ENCODE results near the gene HMG20B. TPM values are rescaled to one million over a fixed set of nuclear protein-coding genes. Genes with fewer than 3 reads are reported as not detected.
A peak's percentile ranks its signal among the peaks of the same experiment; 100 is the strongest.
"Not testable (repeated sequence)": the region's sequence is repeated elsewhere in the genome, so short reads cannot be mapped to it uniquely, and the experiment has no call there.

The HMG20B gene
- total RNA-seq, 6 experiments from 2014 or later, result 73.5 to 90.1 (median 78.3) TPM

- H3K4me1 Mint-ChIP-seq (ENCODE audit: low read depth), result peaks cover 40% of the 10 kb centered on the region
- TF ChIP-seq, protein P1, sequence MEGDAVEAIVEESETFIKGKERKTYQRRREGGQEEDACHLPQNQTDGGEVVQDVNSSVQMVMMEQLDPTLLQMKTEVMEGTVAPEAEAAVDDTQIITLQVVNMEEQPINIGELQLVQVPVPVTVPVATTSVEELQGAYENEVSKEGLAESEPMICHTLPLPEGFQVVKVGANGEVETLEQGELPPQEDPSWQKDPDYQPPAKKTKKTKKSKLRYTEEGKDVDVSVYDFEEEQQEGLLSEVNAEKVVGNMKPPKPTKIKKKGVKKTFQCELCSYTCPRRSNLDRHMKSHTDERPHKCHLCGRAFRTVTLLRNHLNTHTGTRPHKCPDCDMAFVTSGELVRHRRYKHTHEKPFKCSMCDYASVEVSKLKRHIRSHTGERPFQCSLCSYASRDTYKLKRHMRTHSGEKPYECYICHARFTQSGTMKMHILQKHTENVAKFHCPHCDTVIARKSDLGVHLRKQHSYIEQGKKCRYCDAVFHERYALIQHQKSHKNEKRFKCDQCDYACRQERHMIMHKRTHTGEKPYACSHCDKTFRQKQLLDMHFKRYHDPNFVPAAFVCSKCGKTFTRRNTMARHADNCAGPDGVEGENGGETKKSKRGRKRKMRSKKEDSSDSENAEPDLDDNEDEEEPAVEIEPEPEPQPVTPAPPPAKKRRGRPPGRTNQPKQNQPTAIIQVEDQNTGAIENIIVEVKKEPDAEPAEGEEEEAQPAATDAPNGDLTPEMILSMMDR (IDR thresholded peaks at IDR 0.05), result no peak
- no peak overlapping the region for H3K27ac Mint-ChIP-seq
- no peak overlapping the region for H3K4me3 Mint-ChIP-seq
- no peak for DNase-seq
- peaks cover 2% of the 10 kb centered on the region for H3K27me3 Mint-ChIP-seq (ENCODE audit: insufficient read depth)
- H3K9me3 Mint-ChIP-seq, result no peaks in the 10 kb centered on the region
- H3K36me3 Mint-ChIP-seq (ENCODE audit: low read depth), result peaks cover 13% of the 10 kb centered on the region
Measured at GRCh38 chr19:3577723-3578344, 5.1 kb downstream of the HMG20B start.

- H3K4me3 Mint-ChIP-seq, result no peak overlapping the region
- H3K27me3 Mint-ChIP-seq (ENCODE audit: insufficient read depth), result peaks cover 2% of the 10 kb centered on the region
- no peak overlapping the region for H3K27ac Mint-ChIP-seq
- peaks cover 40% of the 10 kb centered on the region for H3K4me1 Mint-ChIP-seq (ENCODE audit: low read depth)
- TF ChIP-seq, protein P1 (IDR thresholded peaks at IDR 0.05), result no peak
- H3K36me3 Mint-ChIP-seq (ENCODE audit: low read depth), result peaks cover 13% of the 10 kb centered on the region
- no peaks in the 10 kb centered on the region for H3K9me3 Mint-ChIP-seq
- no peak for DNase-seq
Measured at GRCh38 chr19:3578390-3578789, 5.6 kb downstream of the HMG20B start.

- Mint-ChIP-seq H3K36me3 (ENCODE audit: low read depth) (peaks cover 2% of the 10 kb centered on the region), H3K4me3 (peak overlapping the region; percentile 47), H3K9me3 (no peaks in the 10 kb centered on the region), H3K27me3 (ENCODE audit: insufficient read depth) (peaks cover 2% of the 10 kb centered on the region), H3K4me1 (ENCODE audit: low read depth) (peaks cover 30% of the 10 kb centered on the region), H3K27ac (peak overlapping the region; percentile 89)
- peak; percentile 99 for DNase-seq
- TF ChIP-seq, protein P1 (IDR thresholded peaks at IDR 0.05), result no peak
Measured at GRCh38 chr19:3580156-3580934, 7.6 kb downstream of the HMG20B start.

GRCh38 chr19:3581792-3582191 lies 9.0 kb downstream of the HMG20B start:
- H3K36me3 Mint-ChIP-seq (ENCODE audit: low read depth); H3K27me3 Mint-ChIP-seq (ENCODE audit: insufficient read depth); DNase-seq; H3K27ac Mint-ChIP-seq; H3K4me3 Mint-ChIP-seq; H3K9me3 Mint-ChIP-seq: not testable (repeated sequence)
- H3K4me1 Mint-ChIP-seq (ENCODE audit: low read depth), result peaks cover 23% of the 10 kb centered on the region

- not testable (repeated sequence) for H3K27ac Mint-ChIP-seq; H3K4me3 Mint-ChIP-seq; H3K9me3 Mint-ChIP-seq; DNase-seq; H3K36me3 Mint-ChIP-seq (ENCODE audit: low read depth); H3K27me3 Mint-ChIP-seq (ENCODE audit: insufficient read depth)
- H3K4me1 Mint-ChIP-seq (ENCODE audit: low read depth), result peaks cover 18% of the 10 kb centered on the region
Measured at GRCh38 chr19:3584036-3584802, 11.5 kb downstream of the HMG20B start.

DNA sequence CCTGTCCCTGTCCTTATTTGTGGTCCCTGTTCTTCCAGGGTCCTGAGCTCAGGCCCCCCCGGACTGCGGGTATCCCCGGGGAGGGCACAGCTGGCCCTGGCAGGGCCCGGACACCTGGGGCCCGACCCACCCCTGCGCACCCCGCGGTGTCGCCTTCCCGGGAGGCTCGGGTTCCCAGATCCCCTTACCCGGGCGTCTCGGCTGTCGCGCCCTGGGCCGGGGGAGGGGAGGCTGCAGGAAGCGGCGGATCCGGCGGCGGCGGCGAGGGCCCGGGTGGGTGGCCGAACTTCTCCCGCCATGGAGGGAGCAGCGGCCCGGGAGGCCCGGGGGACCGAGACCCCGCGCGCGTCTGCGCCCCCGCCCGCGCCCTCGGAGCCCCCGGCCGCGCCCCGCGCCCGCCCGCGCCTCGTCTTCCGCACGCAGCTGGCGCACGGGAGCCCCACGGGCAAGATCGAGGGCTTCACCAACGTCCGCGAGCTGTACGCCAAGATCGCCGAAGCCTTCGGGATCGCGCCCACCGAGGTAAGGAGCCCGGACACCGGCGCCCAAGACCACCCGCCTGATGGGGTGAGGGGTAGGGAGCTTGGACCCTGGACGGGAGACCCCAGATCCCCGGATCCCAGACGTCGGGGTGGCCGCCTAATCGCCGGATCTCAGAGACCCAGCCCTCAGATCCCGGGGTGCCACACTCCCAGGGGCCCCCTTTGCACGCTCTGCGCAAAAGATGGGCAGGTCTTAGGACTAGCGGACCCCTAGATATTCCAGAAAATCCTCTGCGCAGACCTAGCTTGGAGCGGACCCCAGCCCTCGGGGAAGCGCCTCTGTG lies 12.8 kb downstream of the HMG20B start, which contains the start of gene GIPC3:
GIPC3 (plus strand) TSS at position 178 of the 826 bp plus-strand sequence; CDS start at position 298, 120 bp downstream.
- peaks cover 4% of the 10 kb centered on the region for H3K27me3 Mint-ChIP-seq (ENCODE audit: insufficient read depth)
- peaks cover 5% of the 10 kb centered on the region for H3K4me1 Mint-ChIP-seq (ENCODE audit: low read depth)
- no peak for DNase-seq
- H3K4me3 Mint-ChIP-seq, result no peak within 1 kb of the TSS
- TF ChIP-seq, protein P1 (IDR thresholded peaks at IDR 0.05), result no peak
- H3K9me3 Mint-ChIP-seq, result no peaks in the 10 kb centered on the region; the same call in 1 of the 2 replicates
- no peaks in the 10 kb centered on the region for H3K36me3 Mint-ChIP-seq (ENCODE audit: low read depth)
- no peak within 1 kb of the TSS for H3K27ac Mint-ChIP-seq
